Left lobe of liver (tissue), 2 donors: ENCODE results near the gene MAPK10. TPM values are rescaled to one million over a fixed set of nuclear protein-coding genes. Genes with fewer than 3 reads are reported as not detected.
A peak's percentile ranks its signal among the peaks of the same experiment; 100 is the strongest.
"Not testable (repeated sequence)": the region's sequence is repeated elsewhere in the genome, so short reads cannot be mapped to it uniquely, and the experiment has no call there.

Experiments used
- ATAC-seq: fragments of 200-7000 bp; cut with Tn5 transposase; one replicate; pipeline ENCODE4 v1.9.1; 2020; ENCODE audit warnings: mild to moderate bottlenecking, moderate library complexity
- DNase-seq: peaks from one replicate; pipeline ENCODE4 v3.0.0-alpha.2; 2020; ENCODE audit warnings: low spot score
- total RNA-seq: library from RNA; stranded (reverse); gene quantifications from one replicate; pipeline ENCODE4 v1.2.1, GENCODE V29; 2021
- donor health status: DM: no; HTN: no; CAD: no; lungs with moderate emphysema.
- donor health status: DM: no; HTN: yes; CAD: no.

Gene MAPK10
- total RNA-seq, 1 donor from 2014 or later, result 2.4 TPM

- ATAC-seq, result no peak
- no peak for DNase-seq
These were observed 15.7 kb downstream of the MAPK10 start for GRCh38 chr4:86344127-86344526.

DNA sequence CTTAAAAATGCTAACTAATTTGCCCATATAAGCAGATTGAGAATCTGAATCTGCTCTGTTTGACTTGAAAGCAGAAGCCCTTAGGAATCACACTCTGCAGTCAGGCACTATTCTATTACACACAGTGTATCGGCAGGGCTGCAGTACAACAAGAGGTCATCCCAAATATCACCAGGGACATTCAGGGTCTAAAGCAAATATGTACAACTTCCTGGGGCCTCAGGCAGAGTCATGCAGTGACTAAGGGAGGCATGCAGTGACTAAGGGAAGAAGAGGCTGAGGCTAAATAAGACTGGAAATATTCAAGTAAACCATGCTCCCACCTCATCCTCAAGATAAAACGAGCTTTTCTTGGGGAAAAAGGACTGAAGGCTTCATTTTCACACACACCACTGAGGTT, 20.9 kb downstream of the MAPK10 start:
- ATAC-seq (peak; percentile 26), DNase-seq (no peak)

DNA sequence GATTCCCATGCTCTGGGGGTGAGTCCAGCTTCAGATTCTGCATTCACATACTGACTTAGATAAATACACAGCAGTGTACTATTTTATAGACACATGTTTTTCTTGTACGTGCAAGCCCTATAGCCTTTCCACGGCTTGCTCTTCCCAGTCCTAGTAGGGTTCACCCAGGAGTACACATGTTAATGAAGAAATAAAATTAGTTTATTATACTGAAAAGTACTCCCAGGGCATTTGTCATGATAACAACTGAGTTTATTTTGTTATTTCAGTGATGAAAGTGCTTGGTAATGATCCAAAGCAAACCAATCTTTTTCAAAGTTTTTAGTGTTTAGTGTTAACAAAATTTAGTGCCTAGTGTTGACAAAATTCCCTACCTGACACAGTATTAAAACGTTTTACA, 21.3 kb downstream of the MAPK10 start:
- ATAC-seq, result no peak
- DNase-seq, result no peak

- no peak for DNase-seq
- ATAC-seq, result no peak
These were observed 25.7 kb downstream of the MAPK10 start for GRCh38 chr4:86334020-86334750.

- ATAC-seq (no peak), DNase-seq (no peak)
These were observed 26.6 kb downstream of the MAPK10 start for GRCh38 chr4:86333236-86333635.

DNA sequence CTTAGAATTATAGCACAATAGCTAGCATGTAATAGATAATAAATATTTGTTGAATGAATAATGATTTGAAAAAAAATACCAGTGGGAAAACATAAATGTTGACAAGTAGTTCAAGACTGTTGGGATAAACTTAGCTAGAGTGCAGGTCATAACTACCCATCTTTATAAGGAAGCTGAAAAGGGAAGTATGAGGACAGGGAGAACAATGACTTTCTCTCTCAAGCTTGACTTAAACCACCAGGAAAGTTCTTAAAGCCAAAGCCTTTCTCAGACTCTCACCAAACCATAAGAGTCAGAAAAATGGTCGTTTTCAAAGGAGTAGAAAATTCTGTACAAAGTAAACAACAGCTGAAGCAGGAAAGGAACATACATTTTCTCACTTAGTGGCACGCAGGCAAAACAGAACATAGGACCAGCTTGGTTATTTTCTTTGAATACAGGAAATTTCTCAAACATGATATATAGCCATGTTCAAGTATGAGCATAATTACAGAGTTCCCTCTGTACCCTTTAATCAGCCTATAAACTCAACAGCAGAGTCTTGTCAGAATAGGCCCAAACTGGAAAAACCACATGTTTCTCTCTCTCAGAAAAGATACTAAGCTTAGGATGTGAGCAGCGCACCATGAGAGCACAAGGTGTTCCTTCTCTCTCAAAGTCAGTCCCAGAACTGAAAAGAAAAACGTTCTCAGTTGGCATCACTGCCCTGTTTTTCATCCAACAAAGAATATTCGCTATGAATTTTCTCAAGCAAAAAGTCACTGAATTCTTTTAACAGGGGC, 28.7 kb downstream of the MAPK10 start:
- DNase-seq, result no peak
- ATAC-seq, result no peak

GRCh38 chr4:86330411-86330810, 29.4 kb downstream of the MAPK10 start:
- not testable (repeated sequence) for ATAC-seq, DNase-seq

DNA sequence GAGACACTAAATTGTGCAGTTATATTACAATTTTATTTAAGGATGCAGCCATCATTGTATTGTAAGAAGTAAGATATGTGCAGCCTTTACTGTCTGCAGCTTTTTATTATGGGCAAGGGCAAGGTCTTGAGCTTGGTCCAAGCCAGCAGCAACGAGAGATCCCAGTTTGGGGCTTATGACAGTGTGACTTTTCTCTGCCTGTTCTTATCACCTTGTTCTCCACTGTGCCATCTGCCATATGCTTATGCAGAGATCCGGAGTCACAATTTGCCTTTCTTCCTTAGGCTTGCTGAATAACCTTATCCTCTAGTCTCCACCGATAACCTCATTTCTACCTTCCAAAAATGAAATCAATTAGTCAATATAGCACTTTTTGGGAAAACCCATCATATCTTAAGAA, 30.4 kb downstream of the MAPK10 start:
- DNase-seq (no peak), ATAC-seq (no peak)

DNA sequence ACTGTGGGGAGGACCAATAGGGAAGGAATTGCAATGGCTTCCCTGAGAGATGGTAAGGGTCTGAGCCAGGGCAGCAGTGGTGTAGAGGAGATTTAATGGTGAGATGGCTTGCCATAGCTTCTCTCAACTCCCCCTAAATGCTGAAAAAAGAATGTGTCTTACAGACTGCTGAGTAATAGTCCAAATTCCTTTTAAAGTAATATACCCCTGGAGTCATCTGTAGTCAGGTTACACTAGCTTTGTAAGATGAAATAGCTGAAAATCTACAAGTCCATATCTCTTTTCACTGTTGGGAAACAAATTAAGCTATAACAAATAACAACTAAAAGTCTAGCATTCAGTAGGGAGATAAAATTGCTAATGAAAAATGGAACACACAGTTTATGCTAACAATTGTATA, 33.5 kb downstream of the MAPK10 start:
- DNase-seq (no peak), ATAC-seq (no peak)

- no peak for ATAC-seq
These were observed 40.5 kb downstream of the MAPK10 start for GRCh38 chr4:86319390-86319789.

DNA sequence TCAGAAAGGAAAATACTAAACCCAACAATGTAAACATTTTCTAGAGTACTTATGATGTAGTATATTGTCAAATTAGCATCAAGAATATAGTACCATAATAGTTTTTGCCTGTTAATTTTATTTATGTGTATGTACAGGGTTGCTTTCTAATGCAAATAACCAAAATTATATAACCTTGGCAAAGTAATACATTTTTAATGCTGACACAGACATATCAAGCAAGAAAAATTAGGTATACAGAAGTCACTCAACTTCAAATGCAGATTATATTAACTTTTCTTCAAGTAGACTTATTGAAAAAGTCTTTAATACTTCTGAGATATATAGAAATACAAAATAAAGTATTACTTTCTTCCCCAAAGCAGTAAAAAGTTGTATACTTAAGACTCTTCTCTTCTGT, 44.3 kb downstream of the MAPK10 start:
- DNase-seq (no peak), ATAC-seq (no peak)

More at GRCh38 chr4:86319390-86319789, 40.5 kb downstream of the MAPK10 start:
- DNase-seq, result no peak

DNA sequence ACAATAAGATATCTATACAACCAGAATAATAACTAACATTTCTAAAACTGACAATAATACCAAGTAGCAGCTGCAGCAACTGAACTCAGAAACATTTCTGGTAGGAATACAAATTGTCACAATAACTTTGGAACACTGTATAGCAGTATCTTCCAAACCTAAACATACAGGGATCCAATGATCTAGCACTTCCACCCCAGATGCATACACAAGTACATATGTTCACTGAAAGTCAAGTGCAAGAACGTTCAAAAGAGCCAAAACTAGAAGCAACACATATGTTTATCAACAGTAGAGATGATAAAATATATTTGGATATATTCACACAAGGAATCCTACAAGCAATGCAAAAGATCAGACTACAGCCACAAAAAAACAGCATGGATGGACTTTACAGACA, 46.2 kb downstream of the MAPK10 start:
- ATAC-seq (no peak), DNase-seq (no peak)

DNA sequence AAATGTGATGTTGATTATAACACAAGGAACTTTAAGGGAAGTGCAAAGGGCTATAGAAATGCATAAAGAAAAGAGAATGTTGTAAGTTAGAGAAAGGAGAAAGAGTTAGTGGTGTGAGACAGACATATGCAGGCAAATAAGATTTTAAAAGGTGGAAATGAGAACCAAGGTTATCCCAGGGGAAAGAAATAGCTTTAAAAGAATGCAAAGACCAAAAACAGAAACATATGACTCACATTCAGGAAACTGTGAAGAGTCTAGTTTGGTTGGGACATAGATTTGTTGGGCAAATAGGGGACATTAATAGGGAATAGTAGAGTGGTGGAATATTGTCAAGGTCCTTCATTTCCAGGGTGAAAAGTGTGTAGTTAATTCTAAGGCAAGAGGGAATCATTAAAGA, 52.4 kb downstream of the MAPK10 start:
- no peak for ATAC-seq
- DNase-seq, result no peak

- ATAC-seq (no peak), DNase-seq (no peak)
These were observed 53.0 kb downstream of the MAPK10 start for GRCh38 chr4:86306816-86307215.

DNA sequence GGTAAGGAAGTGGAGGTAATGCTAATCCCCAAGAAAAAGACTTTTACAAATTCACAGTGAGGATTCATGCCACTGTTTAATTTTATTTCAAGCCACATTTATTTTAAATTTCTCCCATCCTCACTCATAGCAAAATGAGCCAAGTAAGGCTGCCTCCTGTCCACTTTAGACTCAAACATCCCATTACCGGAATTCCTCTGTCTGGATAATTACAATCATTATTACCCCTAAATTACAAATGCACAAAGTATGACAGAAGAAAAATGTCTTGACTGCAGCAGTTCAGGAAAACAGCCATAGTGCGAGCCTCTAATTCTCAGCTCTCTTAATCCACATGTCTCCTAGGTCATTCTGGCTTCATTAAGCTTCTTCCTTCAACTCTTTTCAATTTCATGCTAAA, 57.0 kb downstream of the MAPK10 start:
- ATAC-seq (no peak), DNase-seq (no peak)

- no peak for ATAC-seq
- no peak for DNase-seq
These were observed 57.6 kb downstream of the MAPK10 start for GRCh38 chr4:86302251-86302650.

GRCh38 chr4:86300516-86300915, 59.3 kb downstream of the MAPK10 start:
- DNase-seq (no peak), ATAC-seq (no peak)

- DNase-seq (no peak), ATAC-seq (no peak)
These were observed 63.0 kb downstream of the MAPK10 start for GRCh38 chr4:86296865-86297264.

DNA sequence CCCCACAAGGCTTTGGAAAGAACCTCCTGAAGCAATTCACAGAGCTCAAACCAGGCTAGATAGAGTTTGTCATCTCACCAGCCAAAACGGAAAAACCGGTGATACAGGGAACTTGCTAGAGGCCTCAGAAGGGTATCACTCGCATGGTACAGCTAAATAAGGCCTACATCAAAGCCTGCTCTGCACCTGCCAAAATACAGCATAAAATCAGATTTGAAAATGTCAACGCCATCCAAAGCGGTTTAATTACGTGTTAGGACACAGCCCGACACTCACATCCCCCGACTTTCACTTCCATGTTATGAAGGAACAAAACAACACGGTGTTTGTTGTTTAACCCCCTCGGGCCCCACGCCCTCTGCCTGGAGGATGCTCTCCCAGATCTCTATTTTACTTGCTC, 65.0 kb downstream of the MAPK10 start:
- DNase-seq (no peak), ATAC-seq (no peak)

GRCh38 chr4:86291180-86291579, 68.7 kb downstream of the MAPK10 start:
- DNase-seq, result no peak
- ATAC-seq, result no peak

DNA sequence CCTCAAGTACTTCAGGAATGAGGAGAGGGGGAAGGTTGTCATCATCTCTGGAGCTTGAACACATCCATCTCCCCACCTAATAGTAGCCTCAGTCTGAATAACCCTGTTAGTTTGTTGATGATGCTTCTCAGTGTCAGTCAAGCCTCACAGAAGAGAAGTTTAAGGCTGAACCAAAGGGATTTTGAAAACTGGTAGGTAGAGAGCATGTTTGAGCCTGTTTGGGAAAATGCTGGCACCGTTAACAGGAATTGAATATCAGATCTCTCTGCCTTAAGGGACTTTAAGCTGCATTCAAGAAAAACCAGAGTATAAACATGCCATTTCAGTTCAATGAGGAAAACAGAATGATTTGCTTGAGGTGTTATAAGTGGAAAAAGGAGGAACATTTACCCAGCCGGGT, 73.1 kb downstream of the MAPK10 start:
- ATAC-seq, result no peak
- no peak for DNase-seq

DNA sequence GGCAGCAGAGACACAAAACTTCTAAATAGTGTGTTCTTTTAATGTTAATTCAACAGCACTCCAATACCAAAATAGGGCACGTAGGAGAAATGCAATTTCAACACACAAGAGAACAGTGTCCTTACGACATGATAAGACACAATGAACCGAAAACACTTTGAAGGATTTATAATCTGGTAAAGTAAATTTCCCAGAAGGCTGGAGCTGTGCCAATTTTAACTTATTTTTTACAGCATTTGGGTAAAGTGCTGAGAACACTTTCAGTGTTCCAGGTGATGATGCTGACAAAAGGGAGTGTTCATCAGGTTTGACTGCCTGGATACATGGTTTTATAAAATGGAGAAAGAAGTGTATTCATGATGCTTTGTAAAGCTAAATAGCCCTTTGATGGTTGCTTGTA, 76.5 kb downstream of the MAPK10 start:
- ATAC-seq, result no peak
- DNase-seq, result no peak
